Liver (tissue), 9 donors: ENCODE measurements around the gene TFF2. TPM values are rescaled to one million over a fixed set of nuclear protein-coding genes. Genes with fewer than 3 reads are reported as not detected.

Source experiments
- DNase-seq: peaks from one replicate; pipeline ENCODE4 v3.0.0-alpha.2; 2017; ENCODE audit warnings: low spot score
- H3K27ac ChIP-seq, 2 donors: one replicate each; pipeline ENCODE4 v1.7.0; 2013; ENCODE audit warnings: inconsistent platforms in 2 of 2, low read length in 2 of 2, control low read depth in 1 of 2, low read depth in 1 of 2, mild to moderate bottlenecking in 1 of 2
- H3K27me3 ChIP-seq, 4 donors: one replicate each; pipeline versions ENCODE4 v1.6.1 to v1.7.0; 2013; ENCODE audit warnings: low read length in 3 of 4, inconsistent platforms in 1 of 4, mild to moderate bottlenecking in 1 of 4, moderate library complexity in 1 of 4; ENCODE audit not compliant: control insufficient read depth in 4 of 4, insufficient read depth in 4 of 4
- H3K36me3 ChIP-seq, 4 donors: one replicate each; pipeline versions ENCODE4 v1.6.1 to v1.7.0; 2013; ENCODE audit warnings: low read length in 3 of 4, mild to moderate bottlenecking in 3 of 4, low read depth in 1 of 4, moderate library complexity in 1 of 4; ENCODE audit not compliant: control insufficient read depth in 4 of 4, insufficient read depth in 3 of 4
- H3K4me1 ChIP-seq, 4 donors: one replicate each; pipeline versions ENCODE4 v1.6.1 to v1.7.0; 2013; ENCODE audit warnings: low read length in 3 of 4, mild to moderate bottlenecking in 3 of 4, moderate library complexity in 1 of 4; ENCODE audit not compliant: control insufficient read depth in 4 of 4, insufficient read depth in 4 of 4
- H3K4me3 ChIP-seq, 3 donors: one replicate each; pipeline versions ENCODE4 v1.6.1 to v1.7.0; 2013; ENCODE audit warnings: low read length in 3 of 3, control low read depth in 1 of 3, low read depth in 1 of 3, mild to moderate bottlenecking in 1 of 3
- H3K9ac ChIP-seq, 2 donors: one replicate each; pipeline ENCODE4 v1.7.0; 2013; ENCODE audit warnings: low read length in 2 of 2, mild to moderate bottlenecking in 2 of 2, moderate library complexity in 2 of 2, control low read depth in 1 of 2, low read depth in 1 of 2
- H3K9me3 ChIP-seq, 4 donors: one replicate each; pipeline versions ENCODE4 v1.6.1 to v1.7.0; 2013; ENCODE audit warnings: low read length in 3 of 4; ENCODE audit not compliant: control insufficient read depth in 4 of 4
- EGR1 ChIP-seq, 2 donors: IDR thresholded peaks; 2 replicates each; pipeline ENCODE4 v1.6.1; 2016 to 2018; ENCODE audit warnings: antibody characterized with exemption in 2 of 2, low read depth in 2 of 2
- FOXA1 ChIP-seq: IDR thresholded peaks from 2 replicates; pipeline ENCODE4 v1.6.1; 2016; ENCODE audit warnings: antibody characterized with exemption
- GABPA ChIP-seq, 2 donors: IDR thresholded peaks in 1 of 2; conservative IDR thresholded peaks in 1 of 2; 2 replicates each; pipeline ENCODE4 v1.6.1; 2016; ENCODE audit warnings: antibody characterized with exemption in 2 of 2, mild to moderate bottlenecking in 1 of 2, moderate library complexity in 1 of 2
- HNF4A ChIP-seq, 2 donors: conservative IDR thresholded peaks; 2 replicates each; pipeline ENCODE4 v1.6.1; 2016; ENCODE audit warnings: antibody characterized with exemption in 2 of 2, mild to moderate bottlenecking in 2 of 2
- HNF4G ChIP-seq: IDR thresholded peaks from 2 replicates; pipeline ENCODE4 v1.6.1; 2016; ENCODE audit warnings: antibody characterized with exemption
- JUND ChIP-seq, 2 donors: IDR thresholded peaks; 2 replicates each; pipeline ENCODE4 v1.6.1; 2016; ENCODE audit warnings: antibody characterized with exemption in 2 of 2
- SP1 ChIP-seq: IDR thresholded peaks from 2 replicates; pipeline ENCODE4 v1.6.1; 2018; ENCODE audit warnings: antibody characterized with exemption, mild to moderate bottlenecking
- YY1 ChIP-seq: IDR thresholded peaks from 2 replicates; pipeline ENCODE4 v1.6.1; 2016; ENCODE audit warnings: antibody characterized with exemption, mild to moderate bottlenecking
- WGBS: extraction: QIAGEN DNeasy Blood & Tissue Kit; methylation state at CpG from one replicate; pipeline ENCODE4 v1.1.7; 2013; 5-methylcytosine and 5-hydroxymethylcytosine counted together
- polyA plus RNA-seq, 2 donors: library from polyadenylated mRNA; stranded (reverse) in 1 of 2; unstranded in 1 of 2; fragments of 200-250 nt in 1 of 2; fragments of >200 nt in 1 of 2; fragmentation: Nextera tagmentation in 1 of 2; extraction: Ambion mirVana in 1 of 2; gene quantifications; one replicate each; pipeline versions ENCODE4 v1.2.1 to v1.2.3, GENCODE V29; 2013 to 2015
- total RNA-seq, 2 donors: library from RNA; depleted of rRNA; stranded (reverse); fragments of >200 nt; gene quantifications; one replicate each; pipeline ENCODE4 v1.2.3, GENCODE V29; 2014
- TF ChIP-seq, protein P1 (sequence below): IDR thresholded peaks from 2 replicates; pipeline ENCODE4 v1.6.1; 2016; ENCODE audit warnings: antibody characterized with exemption
- TF ChIP-seq, protein P2 (sequence below): IDR thresholded peaks from 2 replicates; pipeline ENCODE4 v1.6.1; 2016; ENCODE audit warnings: antibody characterized with exemption
- TF ChIP-seq, protein P3 (sequence below): fragments of 150-350 bp; IDR thresholded peaks from 2 replicates; pipeline ENCODE4 v1.5.1; 2017; ENCODE audit warnings: improper control_type of control experiment, low read depth, low read length; ENCODE audit not compliant: missing input control
- TF ChIP-seq, protein P4 (sequence below): IDR thresholded peaks from 2 replicates; pipeline ENCODE4 v1.6.1; 2016; ENCODE audit warnings: antibody characterized with exemption
- donor health status: healthy.
- donor health status: healthy.
- donor health status: healthy.
- donor health status: healthy.
- donor health status: healthy.

The TFF2 gene
- total and polyA plus RNA-seq, 4 donors, result 1.0 TPM; not detected in 3

DNA sequence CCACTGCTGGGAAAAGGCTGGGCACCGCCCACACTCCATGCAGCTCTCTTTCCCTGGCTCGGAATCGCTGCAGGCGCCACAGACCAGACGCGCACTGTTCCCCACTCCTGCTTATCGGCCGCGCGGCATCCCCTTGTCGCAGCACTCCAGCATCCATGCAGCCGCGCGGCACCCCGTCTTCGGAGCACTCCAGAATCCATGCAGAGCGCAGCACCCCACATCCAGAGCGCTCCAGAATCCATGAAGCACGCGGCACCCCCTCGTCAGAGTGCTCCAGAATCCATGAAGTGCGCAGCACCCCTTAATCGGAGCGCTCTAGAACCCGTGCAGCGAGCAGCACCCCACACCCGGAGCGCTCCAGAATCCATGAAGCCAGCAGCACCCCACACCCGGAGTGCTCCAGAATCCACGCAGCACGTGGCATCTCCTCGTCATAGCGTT lies 45.1 kb downstream of the TFF2 start:
- no peak overlapping the region for H3K27ac ChIP-seq
- DNase-seq, result no peak
- H3K9ac ChIP-seq, result no peak overlapping the region
- H3K36me3 ChIP-seq, result no peaks in the 10 kb centered on the region
- H3K4me1 ChIP-seq, result no peaks in the 10 kb centered on the region
- H3K4me3 ChIP-seq, result no peak overlapping the region
- TF ChIP-seq HNF4A (conservative IDR thresholded peaks at IDR 0.05) (no peak), HNF4G (no peak), JUND (IDR thresholded peaks at IDR 0.05) (no peak), FOXA1 (no peak), YY1 (no peak), SP1 (no peak)
- TF ChIP-seq, protein P1, sequence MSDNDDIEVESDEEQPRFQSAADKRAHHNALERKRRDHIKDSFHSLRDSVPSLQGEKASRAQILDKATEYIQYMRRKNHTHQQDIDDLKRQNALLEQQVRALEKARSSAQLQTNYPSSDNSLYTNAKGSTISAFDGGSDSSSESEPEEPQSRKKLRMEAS, result no peak
- TF ChIP-seq, protein P2, sequence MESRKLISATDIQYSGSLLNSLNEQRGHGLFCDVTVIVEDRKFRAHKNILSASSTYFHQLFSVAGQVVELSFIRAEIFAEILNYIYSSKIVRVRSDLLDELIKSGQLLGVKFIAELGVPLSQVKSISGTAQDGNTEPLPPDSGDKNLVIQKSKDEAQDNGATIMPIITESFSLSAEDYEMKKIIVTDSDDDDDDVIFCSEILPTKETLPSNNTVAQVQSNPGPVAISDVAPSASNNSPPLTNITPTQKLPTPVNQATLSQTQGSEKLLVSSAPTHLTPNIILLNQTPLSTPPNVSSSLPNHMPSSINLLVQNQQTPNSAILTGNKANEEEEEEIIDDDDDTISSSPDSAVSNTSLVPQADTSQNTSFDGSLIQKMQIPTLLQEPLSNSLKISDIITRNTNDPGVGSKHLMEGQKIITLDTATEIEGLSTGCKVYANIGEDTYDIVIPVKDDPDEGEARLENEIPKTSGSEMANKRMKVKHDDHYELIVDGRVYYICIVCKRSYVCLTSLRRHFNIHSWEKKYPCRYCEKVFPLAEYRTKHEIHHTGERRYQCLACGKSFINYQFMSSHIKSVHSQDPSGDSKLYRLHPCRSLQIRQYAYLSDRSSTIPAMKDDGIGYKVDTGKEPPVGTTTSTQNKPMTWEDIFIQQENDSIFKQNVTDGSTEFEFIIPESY, result no peak
- TF ChIP-seq, protein P3, sequence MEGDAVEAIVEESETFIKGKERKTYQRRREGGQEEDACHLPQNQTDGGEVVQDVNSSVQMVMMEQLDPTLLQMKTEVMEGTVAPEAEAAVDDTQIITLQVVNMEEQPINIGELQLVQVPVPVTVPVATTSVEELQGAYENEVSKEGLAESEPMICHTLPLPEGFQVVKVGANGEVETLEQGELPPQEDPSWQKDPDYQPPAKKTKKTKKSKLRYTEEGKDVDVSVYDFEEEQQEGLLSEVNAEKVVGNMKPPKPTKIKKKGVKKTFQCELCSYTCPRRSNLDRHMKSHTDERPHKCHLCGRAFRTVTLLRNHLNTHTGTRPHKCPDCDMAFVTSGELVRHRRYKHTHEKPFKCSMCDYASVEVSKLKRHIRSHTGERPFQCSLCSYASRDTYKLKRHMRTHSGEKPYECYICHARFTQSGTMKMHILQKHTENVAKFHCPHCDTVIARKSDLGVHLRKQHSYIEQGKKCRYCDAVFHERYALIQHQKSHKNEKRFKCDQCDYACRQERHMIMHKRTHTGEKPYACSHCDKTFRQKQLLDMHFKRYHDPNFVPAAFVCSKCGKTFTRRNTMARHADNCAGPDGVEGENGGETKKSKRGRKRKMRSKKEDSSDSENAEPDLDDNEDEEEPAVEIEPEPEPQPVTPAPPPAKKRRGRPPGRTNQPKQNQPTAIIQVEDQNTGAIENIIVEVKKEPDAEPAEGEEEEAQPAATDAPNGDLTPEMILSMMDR, result no peak
- TF ChIP-seq, protein P4, sequence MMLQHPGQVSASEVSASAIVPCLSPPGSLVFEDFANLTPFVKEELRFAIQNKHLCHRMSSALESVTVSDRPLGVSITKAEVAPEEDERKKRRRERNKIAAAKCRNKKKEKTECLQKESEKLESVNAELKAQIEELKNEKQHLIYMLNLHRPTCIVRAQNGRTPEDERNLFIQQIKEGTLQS, result no peak
- H3K9me3 ChIP-seq, result no peaks in the 10 kb centered on the region
- H3K27me3 ChIP-seq, result peaks cover 0 to 4% (median 0%) of the 10 kb centered on the region in 4 donors
- 94% methylated on average over 33 of the region's 33 CpGs for WGBS

DNA sequence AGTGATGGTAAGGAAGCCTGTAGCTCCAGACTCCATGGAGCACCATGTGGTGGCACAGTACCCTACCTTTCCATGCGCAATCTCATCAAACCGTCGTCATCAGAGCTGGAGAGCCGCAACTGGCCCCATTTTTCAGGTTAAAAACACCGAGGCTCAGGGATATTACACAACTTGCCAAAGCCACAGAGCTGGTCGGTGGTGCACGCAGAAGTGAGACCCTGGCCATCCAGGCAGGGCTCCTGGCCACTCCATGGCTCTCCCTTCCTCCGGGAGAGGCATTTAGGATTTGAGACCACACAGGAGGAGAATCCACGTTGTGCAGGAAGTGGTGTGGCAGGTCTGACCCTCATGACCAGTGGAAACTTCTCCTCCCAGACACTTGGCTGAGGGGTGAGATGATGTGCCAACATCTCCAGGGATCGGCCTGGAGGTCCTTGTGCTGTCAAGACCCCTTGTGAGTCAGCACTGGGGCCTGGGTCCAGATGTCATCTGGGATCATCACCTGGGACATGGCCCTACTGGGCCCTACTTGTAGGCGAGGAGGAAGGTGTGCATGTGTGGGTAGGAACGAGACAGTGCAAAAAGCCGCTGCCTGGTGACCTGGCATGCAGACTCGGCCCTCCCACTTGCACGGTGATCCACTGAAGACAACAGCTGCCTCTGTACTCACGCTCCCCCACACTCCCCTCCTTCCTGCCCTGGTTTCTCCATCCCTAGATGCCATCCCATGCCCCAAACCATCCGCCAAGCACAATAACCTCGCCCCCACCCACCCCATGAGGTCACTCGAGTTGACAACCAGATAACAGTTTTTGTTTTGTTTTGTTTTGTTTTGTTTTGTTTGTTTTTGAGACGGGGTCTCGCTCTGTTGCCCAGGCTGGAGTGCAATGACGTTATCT lies 46.0 kb downstream of the TFF2 start:
- Histone ChIP-seq H3K9ac (no peak overlapping the region), H3K4me1 (no peaks in the 10 kb centered on the region), H3K9me3 (no peaks in the 10 kb centered on the region), H3K36me3 (no peaks in the 10 kb centered on the region), H3K27ac (no peak overlapping the region), H3K27me3 (peaks cover 0 to 4% (median 0%) of the 10 kb centered on the region in 4 donors), H3K4me3 (no peak overlapping the region)
- no peak for TF ChIP-seq GABPA (IDR thresholded peaks at IDR 0.05 in 1 of 2, conservative IDR thresholded peaks at IDR 0.05 in 1 of 2)
- no peak for TF ChIP-seq EGR1 (IDR thresholded peaks at IDR 0.05; ENCODE audit: low read depth in 2 of 2)
- TF ChIP-seq, protein P3, result no peak
- 79% methylated on average over 22 of the region's 22 CpGs for WGBS
- no peak for DNase-seq
